Activated naive CD4-positive, alpha-beta T cell treated with anti-CD3 and anti-CD28 coated beads, Interleukin-2, amount 50 U/mL, for 24 hours (primary cell): ENCODE data around the gene KLHDC7B.
"Not testable (repeated sequence)": the region's sequence is repeated elsewhere in the genome, so short reads cannot be mapped to it uniquely, and the experiment has no call there.

ENCODE experiments used
- H3K27ac Mint-ChIP-seq: one replicate; pipeline ENCODE4 v1.8.0; 2021; ENCODE audit warnings: mild to moderate bottlenecking, mixed read lengths
- H3K27me3 Mint-ChIP-seq: one replicate; pipeline ENCODE4 v1.8.0; 2021; ENCODE audit warnings: mixed read lengths
- H3K36me3 Mint-ChIP-seq: one replicate; pipeline ENCODE4 v1.8.0; 2021; ENCODE audit warnings: mixed read lengths
- H3K4me1 Mint-ChIP-seq: one replicate; pipeline ENCODE4 v1.8.0; 2021; ENCODE audit warnings: mixed read lengths
- H3K4me3 Mint-ChIP-seq: one replicate; pipeline ENCODE4 v1.8.0; 2021; ENCODE audit warnings: mild to moderate bottlenecking, mixed read lengths
- H3K9me3 Mint-ChIP-seq: one replicate; pipeline ENCODE4 v1.8.0; 2021; ENCODE audit warnings: mixed read lengths

Gene KLHDC7B

GRCh38 chr22:50531962-50532674, 13.6 kb upstream of the KLHDC7B start:
- no peaks in the 10 kb centered on the region for H3K27me3 Mint-ChIP-seq
- H3K4me1 Mint-ChIP-seq = peaks cover 37% of the 10 kb centered on the region

GRCh38 chr22:50532824-50533796, 12.6 kb upstream of the KLHDC7B start:
- H3K27me3 Mint-ChIP-seq = no peaks in the 10 kb centered on the region
- H3K9me3 Mint-ChIP-seq = no peaks in the 10 kb centered on the region
- peaks cover 34% of the 10 kb centered on the region for H3K4me1 Mint-ChIP-seq
- H3K36me3 Mint-ChIP-seq = no peaks in the 10 kb centered on the region
- peak overlapping the region; percentile 92 for H3K27ac Mint-ChIP-seq
- peak overlapping the region; percentile 77 for H3K4me3 Mint-ChIP-seq

More at GRCh38 chr22:50531962-50532674, 13.6 kb upstream of the KLHDC7B start:
- Mint-ChIP-seq H3K9me3 (no peaks in the 10 kb centered on the region), H3K27ac (peak overlapping the region; percentile 96), H3K4me3 (peak overlapping the region; percentile 92), H3K36me3 (no peaks in the 10 kb centered on the region)

GRCh38 chr22:50533856-50534711, 11.6 kb upstream of the KLHDC7B start:
- peaks cover 35% of the 10 kb centered on the region for H3K4me1 Mint-ChIP-seq
- H3K27ac Mint-ChIP-seq = peak overlapping the region; percentile 92
- not testable (repeated sequence) for H3K36me3 Mint-ChIP-seq, H3K27me3 Mint-ChIP-seq, H3K9me3 Mint-ChIP-seq
- peak overlapping the region; percentile 11 for H3K4me3 Mint-ChIP-seq

- peaks cover 45% of the 10 kb centered on the region for H3K4me1 Mint-ChIP-seq
- no peak overlapping the region for H3K4me3 Mint-ChIP-seq
- H3K9me3 Mint-ChIP-seq = no peaks in the 10 kb centered on the region
- H3K36me3 Mint-ChIP-seq = no peaks in the 10 kb centered on the region
- no peaks in the 10 kb centered on the region for H3K27me3 Mint-ChIP-seq
- no peak overlapping the region for H3K27ac Mint-ChIP-seq
Observed at GRCh38 chr22:50535113-50535512, 10.6 kb upstream of the KLHDC7B start.

DNA sequence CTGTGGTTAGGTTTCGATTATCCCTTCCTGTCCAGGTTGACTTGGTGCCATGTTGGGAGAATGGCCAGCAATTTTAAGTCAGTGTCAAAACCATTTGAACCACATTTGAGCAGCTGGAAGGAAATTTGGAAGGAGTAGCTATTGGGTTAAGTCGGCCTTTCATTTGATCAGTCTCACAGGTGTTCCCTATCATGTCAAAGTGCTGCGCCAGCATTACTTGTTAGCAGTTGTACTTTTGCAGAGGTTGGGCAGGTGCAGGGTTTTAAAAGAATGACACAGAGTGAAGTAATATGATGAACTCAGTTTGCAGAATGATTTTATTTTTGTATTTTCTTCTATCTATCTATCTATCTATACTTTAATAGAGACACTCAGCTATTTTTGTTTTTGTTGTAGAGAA, 9.5 kb upstream of the KLHDC7B start:
- H3K27me3 Mint-ChIP-seq = no peaks in the 10 kb centered on the region
- no peak overlapping the region for H3K4me3 Mint-ChIP-seq
- H3K27ac Mint-ChIP-seq = peak overlapping the region; percentile 35
- peaks cover 54% of the 10 kb centered on the region for H3K4me1 Mint-ChIP-seq
- H3K36me3 Mint-ChIP-seq = no peaks in the 10 kb centered on the region
- H3K9me3 Mint-ChIP-seq = no peaks in the 10 kb centered on the region

GRCh38 chr22:50537765-50538164, 7.9 kb upstream of the KLHDC7B start:
- H3K27ac Mint-ChIP-seq = peak overlapping the region; percentile 100
- H3K27me3 Mint-ChIP-seq = no peaks in the 10 kb centered on the region
- peaks cover 63% of the 10 kb centered on the region for H3K4me1 Mint-ChIP-seq
- H3K36me3 Mint-ChIP-seq = no peaks in the 10 kb centered on the region
- H3K9me3 Mint-ChIP-seq = no peaks in the 10 kb centered on the region
- H3K4me3 Mint-ChIP-seq = peak overlapping the region; percentile 66

DNA sequence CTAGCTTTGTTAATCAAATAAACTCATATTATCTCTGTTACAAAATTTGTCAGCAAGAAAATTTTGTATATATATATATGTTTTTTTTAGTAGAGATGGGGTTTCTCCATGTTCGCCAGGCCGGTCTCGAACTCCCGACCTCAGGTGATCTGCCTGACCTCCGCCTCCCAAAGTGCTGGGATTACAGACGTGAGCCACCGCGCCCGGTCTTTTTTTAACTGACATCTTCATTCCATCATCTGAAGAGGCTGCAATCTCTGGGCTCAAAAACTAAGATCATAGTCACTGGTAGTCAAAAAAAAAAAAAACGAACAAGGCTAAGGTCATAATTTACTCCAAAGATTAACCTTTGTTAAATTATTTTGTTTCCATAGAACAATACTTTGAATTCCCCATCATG, 5.3 kb upstream of the KLHDC7B start:
- Mint-ChIP-seq H3K4me1 (peaks cover 55% of the 10 kb centered on the region), H3K27me3 (no peaks in the 10 kb centered on the region), H3K4me3 (peak overlapping the region; percentile 67), H3K27ac (peak overlapping the region; percentile 93), H3K36me3 (no peaks in the 10 kb centered on the region), H3K9me3 (no peaks in the 10 kb centered on the region)

- Mint-ChIP-seq H3K4me1 (peaks cover 63% of the 10 kb centered on the region), H3K27ac (peak overlapping the region; percentile 93)
- not testable (repeated sequence) for H3K4me3 Mint-ChIP-seq, H3K9me3 Mint-ChIP-seq, H3K27me3 Mint-ChIP-seq, H3K36me3 Mint-ChIP-seq
Observed at GRCh38 chr22:50541667-50542026, 4.1 kb upstream of the KLHDC7B start.

GRCh38 chr22:50542416-50542927, 3.2 kb upstream of the KLHDC7B start:
- peak overlapping the region; percentile 93 for H3K27ac Mint-ChIP-seq
- peaks cover 63% of the 10 kb centered on the region for H3K4me1 Mint-ChIP-seq
- no peaks in the 10 kb centered on the region for H3K27me3 Mint-ChIP-seq
- H3K36me3 Mint-ChIP-seq = no peaks in the 10 kb centered on the region
- peak overlapping the region; percentile 55 for H3K4me3 Mint-ChIP-seq
- no peaks in the 10 kb centered on the region for H3K9me3 Mint-ChIP-seq

DNA sequence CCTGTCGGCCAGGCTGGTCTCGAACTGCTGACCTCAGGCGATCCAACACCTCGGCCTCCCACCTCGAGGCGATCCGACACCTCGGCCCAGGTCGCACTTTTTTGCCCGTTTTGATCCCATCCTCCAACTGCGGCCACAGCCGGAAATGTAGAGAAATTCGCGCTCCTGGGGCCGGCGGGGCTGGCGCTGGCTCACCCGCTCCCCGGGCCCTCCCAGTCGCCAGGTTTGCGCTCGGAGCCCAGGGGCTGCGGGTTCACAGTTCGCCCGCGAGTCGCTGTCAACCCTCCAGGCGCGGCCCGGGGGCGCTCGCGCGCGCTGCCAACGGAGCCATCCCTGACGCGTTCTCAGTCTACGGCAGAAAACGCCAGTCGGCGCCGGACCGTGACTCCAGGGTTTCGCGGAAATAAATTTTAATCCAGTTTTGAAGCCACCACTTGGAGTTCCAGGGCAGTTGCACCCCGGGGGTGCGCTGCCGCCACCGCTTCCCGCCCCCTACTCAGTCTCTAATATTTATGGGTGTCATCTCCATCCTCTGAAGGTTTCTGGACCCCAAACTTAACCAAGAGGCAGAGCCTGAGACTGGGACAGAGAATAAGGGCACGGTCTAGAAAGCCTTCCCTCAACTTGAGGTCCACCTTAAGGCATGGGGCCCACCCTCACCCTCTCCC, 1.5 kb upstream of the KLHDC7B start:
- Mint-ChIP-seq H3K4me1 (peaks cover 50% of the 10 kb centered on the region), H3K9me3 (no peaks in the 10 kb centered on the region), H3K36me3 (no peaks in the 10 kb centered on the region), H3K4me3 (peak overlapping the region; percentile 63), H3K27ac (peak overlapping the region; percentile 79), H3K27me3 (no peaks in the 10 kb centered on the region)

DNA sequence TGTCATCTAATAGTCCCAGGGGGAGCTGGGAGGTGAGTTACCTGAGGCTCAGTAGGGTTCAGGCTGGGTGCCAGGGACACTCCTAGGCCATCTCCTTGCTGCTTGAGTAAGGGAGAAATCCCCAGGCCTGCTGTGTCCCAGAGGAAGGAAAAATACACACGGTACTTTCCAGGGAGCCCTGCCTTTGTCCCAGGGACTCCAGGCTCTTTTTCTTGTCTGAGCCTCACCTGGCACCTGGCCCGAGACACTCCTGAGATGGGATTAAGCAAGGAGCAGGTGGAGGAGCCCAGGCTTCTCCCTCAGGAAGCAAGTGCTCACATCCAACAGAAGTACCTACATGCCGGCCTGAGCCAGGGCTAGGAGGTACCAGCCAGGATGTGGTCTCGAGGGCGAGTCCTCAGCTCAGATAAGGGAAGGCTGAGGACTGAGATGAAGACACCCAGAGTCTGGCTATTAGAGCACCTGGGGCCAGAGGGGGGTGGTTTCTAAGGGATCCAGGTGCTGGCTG, 899 bp upstream of the KLHDC7B start:
- Mint-ChIP-seq H3K4me1 (peaks cover 45% of the 10 kb centered on the region), H3K27me3 (no peaks in the 10 kb centered on the region), H3K4me3 (peak overlapping the region; percentile 63), H3K36me3 (no peaks in the 10 kb centered on the region), H3K27ac (peak overlapping the region; percentile 79), H3K9me3 (no peaks in the 10 kb centered on the region)

DNA sequence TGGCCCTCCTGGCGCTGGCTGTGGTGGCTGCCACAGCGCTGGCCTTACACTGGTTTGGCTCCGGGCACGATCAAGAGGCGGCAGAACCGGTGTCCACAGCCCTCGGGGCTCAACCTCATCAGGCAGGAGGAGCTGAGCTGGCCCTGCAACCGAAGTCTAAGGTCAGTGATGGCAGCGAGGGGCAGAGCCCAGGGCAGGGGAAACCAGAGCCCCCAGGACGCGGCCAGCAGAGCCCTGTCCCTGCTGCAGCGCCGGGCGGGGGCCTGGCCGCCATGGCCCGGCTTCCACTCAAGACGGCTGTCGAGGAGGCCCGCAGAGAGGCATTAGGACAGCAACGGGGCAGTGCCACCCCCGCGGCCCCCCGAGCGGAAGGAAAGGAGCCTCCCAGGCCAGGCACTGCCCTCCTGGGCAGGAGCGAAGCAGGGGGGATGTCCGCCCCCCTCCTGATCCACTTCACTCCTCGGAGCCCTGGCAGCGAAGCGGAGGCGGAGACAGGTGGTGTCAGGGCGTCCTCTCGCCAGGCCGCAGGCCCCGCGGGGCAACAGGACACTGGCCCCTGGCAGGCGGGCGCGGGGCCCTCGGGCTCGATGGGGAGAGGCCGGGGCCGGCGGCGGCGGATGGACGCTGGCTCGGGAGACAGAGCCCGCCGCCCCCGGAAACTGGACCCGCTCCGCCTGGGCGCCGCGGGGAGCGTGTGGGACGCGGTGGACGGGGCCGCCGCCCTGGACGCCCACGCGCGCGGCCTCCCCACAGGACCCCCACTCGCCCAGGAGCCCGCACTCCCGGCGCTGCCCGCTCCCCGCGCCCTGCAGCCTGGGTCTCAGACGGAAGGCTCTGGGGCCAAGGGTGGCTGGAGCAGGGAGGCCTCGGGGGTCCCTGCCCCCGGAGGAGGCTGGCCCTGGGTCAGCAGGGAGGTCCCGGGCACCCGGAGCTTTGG, 895 bp downstream of the KLHDC7B start:
- peaks cover 44% of the 10 kb centered on the region for H3K4me1 Mint-ChIP-seq
- peak overlapping the region; percentile 77 for H3K27ac Mint-ChIP-seq
- no peaks in the 10 kb centered on the region for H3K9me3 Mint-ChIP-seq
- no peaks in the 10 kb centered on the region for H3K36me3 Mint-ChIP-seq
- no peaks in the 10 kb centered on the region for H3K27me3 Mint-ChIP-seq
- no peak overlapping the region for H3K4me3 Mint-ChIP-seq

DNA sequence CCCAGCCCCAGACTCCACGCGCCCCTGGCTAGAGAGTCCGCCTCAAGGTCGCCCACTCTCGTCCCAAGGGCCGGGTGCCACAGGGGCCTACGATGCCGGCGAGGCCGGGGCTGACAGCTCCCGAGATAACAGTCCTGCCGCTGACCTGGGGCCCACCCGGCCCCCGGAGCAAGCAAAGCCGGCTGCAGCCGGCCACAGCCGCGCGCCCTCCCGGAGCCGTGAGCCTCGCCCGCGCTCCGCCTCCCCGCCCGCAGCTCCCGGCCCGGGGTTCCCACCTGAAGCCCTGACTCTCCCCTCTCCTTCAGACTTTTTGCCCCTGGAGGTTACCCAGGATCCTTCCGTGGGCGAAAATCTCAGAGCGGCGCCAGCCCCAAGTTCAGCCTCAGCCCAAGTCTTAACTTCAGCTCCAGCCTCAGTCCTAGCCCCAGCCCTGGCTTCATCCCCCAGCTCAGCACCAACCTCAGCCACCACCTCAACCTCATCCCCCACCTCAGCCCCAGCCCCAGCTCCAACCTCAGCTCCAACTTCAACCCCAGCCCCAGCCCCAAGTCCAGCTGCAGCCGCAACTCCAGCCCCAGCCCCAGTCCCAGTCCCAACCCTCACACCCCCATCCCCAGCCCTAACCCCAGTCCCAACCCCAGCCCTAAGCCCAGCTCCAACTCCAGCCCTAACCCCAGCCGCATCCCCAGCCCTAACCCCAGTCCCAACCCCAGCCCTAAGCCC, 1.7 kb downstream of the KLHDC7B start:
- no peaks in the 10 kb centered on the region for H3K36me3 Mint-ChIP-seq
- H3K9me3 Mint-ChIP-seq = no peaks in the 10 kb centered on the region
- peak overlapping the region; percentile 23 for H3K27ac Mint-ChIP-seq
- H3K4me1 Mint-ChIP-seq = peaks cover 41% of the 10 kb centered on the region
- H3K4me3 Mint-ChIP-seq = peak overlapping the region; percentile 33
- H3K27me3 Mint-ChIP-seq = no peaks in the 10 kb centered on the region
